Activated T-cell treated with anti-CD3 and anti-CD28 coated beads, Interleukin-2, amount 50 U/mL, for 72 hours (primary cell): ENCODE measurements around the gene LONP2. TPM values are rescaled to one million over a fixed set of nuclear protein-coding genes. Genes with fewer than 3 reads are reported as not detected.
A peak's percentile ranks its signal among the peaks of the same experiment; 100 is the strongest.

Experiments used
- ATAC-seq, 2 donors: fragments of 150-1000 bp; cut with Tn5 transposase; replicated peaks in 1 of 2; 2 replicates each; pipeline ENCODE4 v1.10.0; 2021; ENCODE audit warnings: moderate library complexity in 2 of 2, mild to moderate bottlenecking in 1 of 2
- DNase-seq, 2 donors: peaks; one replicate each; pipeline ENCODE4 v3.0.0; 2021 to 2022; ENCODE audit warnings: mixed read lengths in 1 of 2
- H3K27ac Mint-ChIP-seq: one replicate; pipeline ENCODE4 v1.8.0; 2022; ENCODE audit warnings: mild to moderate bottlenecking, moderate library complexity, mixed read lengths
- H3K27me3 Mint-ChIP-seq: one replicate; pipeline ENCODE4 v1.8.0; 2022; ENCODE audit warnings: low read depth, mixed read lengths
- H3K36me3 Mint-ChIP-seq, 2 donors: one replicate each; pipeline ENCODE4 v1.8.0; 2022; ENCODE audit warnings: mixed read lengths in 2 of 2, mild to moderate bottlenecking in 1 of 2; ENCODE audit not compliant: insufficient read depth in 2 of 2
- H3K4me1 Mint-ChIP-seq: one replicate; pipeline ENCODE4 v1.8.0; 2022; ENCODE audit warnings: low read depth, mixed read lengths
- H3K4me3 Mint-ChIP-seq, 2 donors: one replicate each; pipeline ENCODE4 v1.8.0; 2022; ENCODE audit warnings: mild to moderate bottlenecking in 2 of 2, mixed read lengths in 2 of 2, moderate library complexity in 2 of 2
- H3K9me3 Mint-ChIP-seq, 2 donors: one replicate each; pipeline ENCODE4 v1.8.0; 2022; ENCODE audit warnings: mixed read lengths in 2 of 2
- total RNA-seq, 2 donors: library from RNA; stranded (reverse); gene quantifications; one replicate each; pipeline ENCODE4 v1.2.3, GENCODE V29; 2022

Gene LONP2, protein sequence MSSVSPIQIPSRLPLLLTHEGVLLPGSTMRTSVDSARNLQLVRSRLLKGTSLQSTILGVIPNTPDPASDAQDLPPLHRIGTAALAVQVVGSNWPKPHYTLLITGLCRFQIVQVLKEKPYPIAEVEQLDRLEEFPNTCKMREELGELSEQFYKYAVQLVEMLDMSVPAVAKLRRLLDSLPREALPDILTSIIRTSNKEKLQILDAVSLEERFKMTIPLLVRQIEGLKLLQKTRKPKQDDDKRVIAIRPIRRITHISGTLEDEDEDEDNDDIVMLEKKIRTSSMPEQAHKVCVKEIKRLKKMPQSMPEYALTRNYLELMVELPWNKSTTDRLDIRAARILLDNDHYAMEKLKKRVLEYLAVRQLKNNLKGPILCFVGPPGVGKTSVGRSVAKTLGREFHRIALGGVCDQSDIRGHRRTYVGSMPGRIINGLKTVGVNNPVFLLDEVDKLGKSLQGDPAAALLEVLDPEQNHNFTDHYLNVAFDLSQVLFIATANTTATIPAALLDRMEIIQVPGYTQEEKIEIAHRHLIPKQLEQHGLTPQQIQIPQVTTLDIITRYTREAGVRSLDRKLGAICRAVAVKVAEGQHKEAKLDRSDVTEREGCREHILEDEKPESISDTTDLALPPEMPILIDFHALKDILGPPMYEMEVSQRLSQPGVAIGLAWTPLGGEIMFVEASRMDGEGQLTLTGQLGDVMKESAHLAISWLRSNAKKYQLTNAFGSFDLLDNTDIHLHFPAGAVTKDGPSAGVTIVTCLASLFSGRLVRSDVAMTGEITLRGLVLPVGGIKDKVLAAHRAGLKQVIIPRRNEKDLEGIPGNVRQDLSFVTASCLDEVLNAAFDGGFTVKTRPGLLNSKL
- total RNA-seq = 10 to 100 TPM; 50.8 to 55.3 TPM

DNA sequence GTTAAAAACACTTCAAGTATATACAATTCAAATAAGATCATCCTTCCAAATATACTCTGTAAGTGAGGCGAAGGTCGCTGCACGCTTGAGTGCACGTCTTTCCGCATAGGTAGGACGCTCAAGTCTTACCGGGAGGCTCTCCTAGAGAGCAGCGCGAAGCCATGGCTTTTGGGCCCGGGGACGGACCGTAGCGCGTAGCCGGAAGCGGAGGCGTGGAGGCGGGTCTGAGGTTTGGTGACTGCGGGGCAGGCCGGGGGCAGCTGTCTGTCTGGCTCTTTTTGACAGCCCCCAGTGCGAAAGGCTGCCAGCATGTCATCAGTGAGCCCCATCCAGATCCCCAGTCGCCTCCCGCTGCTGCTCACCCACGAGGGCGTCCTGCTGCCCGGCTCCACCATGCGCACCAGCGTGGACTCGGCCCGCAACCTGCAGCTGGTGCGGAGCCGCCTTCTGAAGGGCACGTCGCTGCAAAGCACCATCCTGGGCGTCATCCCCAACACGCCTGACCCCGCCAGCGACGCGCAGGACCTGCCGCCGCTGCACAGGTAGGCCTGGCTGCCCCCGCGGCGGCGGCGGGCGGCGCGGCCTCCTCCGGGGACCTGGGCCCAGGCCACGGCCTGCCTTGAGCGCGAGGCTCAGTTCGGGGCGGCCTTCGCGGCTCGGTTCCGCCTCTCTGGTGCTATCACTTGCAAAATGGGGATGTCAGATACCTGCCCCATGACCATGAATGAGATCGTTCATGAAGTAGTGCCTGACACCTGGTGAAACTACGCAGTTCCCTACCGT is at the start of gene LONP2:
TSS of gene LONP2 (plus strand) at position 221 of the 783 bp plus-strand sequence. CDS start at position 310, 89 bp downstream.
- DNase-seq (peak; percentile 94 to 95), ATAC-seq (peak; percentile 99)
- Mint-ChIP-seq H3K9me3 (peaks cover 5% of the 10 kb centered on the region in 2 donors), H3K27ac (peak within 1 kb of the TSS; percentile 88), H3K4me3 (peak within 1 kb of the TSS; percentile 90 to 93), H3K36me3 (peaks cover 3 to 9% of the 10 kb centered on the region in 2 donors), H3K4me1 (peaks cover 40% of the 10 kb centered on the region), H3K27me3 (no peaks in the 10 kb centered on the region)

GRCh38 chr16:48194828-48195556 is 49.1 kb upstream of the LONP2 start:
- Mint-ChIP-seq H3K27ac (no peak overlapping the region), H3K36me3 (no peaks in the 10 kb centered on the region), H3K4me1 (no peaks in the 10 kb centered on the region), H3K27me3 (peaks cover 7% of the 10 kb centered on the region), H3K9me3 (peaks cover 0 to 1% of the 10 kb centered on the region in 2 donors), H3K4me3 (no peak overlapping the region)
- no peak for ATAC-seq
- no peak for DNase-seq

- DNase-seq (no peak), ATAC-seq (no peak)
- Mint-ChIP-seq H3K27me3 (peaks cover 7% of the 10 kb centered on the region), H3K9me3 (peaks cover 0 to 1% of the 10 kb centered on the region in 2 donors), H3K4me3 (no peak overlapping the region), H3K27ac (no peak overlapping the region), H3K4me1 (no peaks in the 10 kb centered on the region), H3K36me3 (no peaks in the 10 kb centered on the region)
Measured at GRCh38 chr16:48197294-48197693, 46.8 kb upstream of the LONP2 start.

- H3K4me3 Mint-ChIP-seq = no peak overlapping the region
- peaks cover 20% of the 10 kb centered on the region for H3K27me3 Mint-ChIP-seq
- H3K27ac Mint-ChIP-seq = no peak overlapping the region
- ATAC-seq (no peak), DNase-seq (no peak)
- H3K9me3 Mint-ChIP-seq = peaks cover 0 to 1% of the 10 kb centered on the region in 2 donors
- H3K4me1 Mint-ChIP-seq = no peaks in the 10 kb centered on the region
- no peaks in the 10 kb centered on the region for H3K36me3 Mint-ChIP-seq
Measured at GRCh38 chr16:48201515-48202201, 42.4 kb upstream of the LONP2 start.

GRCh38 chr16:48203974-48204824 is 39.9 kb upstream of the LONP2 start:
- no peak for DNase-seq
- Mint-ChIP-seq H3K27me3 (peaks cover 32% of the 10 kb centered on the region), H3K9me3 (no peaks in the 10 kb centered on the region), H3K27ac (no peak overlapping the region), H3K36me3 (no peaks in the 10 kb centered on the region), H3K4me3 (no peak overlapping the region), H3K4me1 (no peaks in the 10 kb centered on the region)
- ATAC-seq = no peak

DNA sequence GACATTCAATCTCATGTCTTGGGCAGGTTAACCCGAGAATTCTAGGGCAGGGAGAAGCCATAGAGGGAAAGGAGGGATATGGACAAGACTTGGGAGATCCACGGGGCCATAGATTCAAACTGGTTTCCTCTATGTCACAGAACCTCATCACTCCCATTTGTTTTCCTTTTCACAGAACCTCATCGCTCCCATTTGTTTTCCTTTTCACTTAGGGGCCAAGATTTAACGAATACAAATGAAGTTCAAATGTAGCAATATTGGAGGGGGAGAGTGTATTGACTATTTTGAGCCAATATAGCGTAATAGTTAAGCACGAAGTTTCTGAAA is 39.3 kb upstream of the LONP2 start:
- H3K27ac Mint-ChIP-seq = no peak overlapping the region
- H3K9me3 Mint-ChIP-seq = no peaks in the 10 kb centered on the region
- no peaks in the 10 kb centered on the region for H3K36me3 Mint-ChIP-seq
- no peaks in the 10 kb centered on the region for H3K4me1 Mint-ChIP-seq
- peaks cover 32% of the 10 kb centered on the region for H3K27me3 Mint-ChIP-seq
- DNase-seq (no peak), ATAC-seq (no peak)
- no peak overlapping the region for H3K4me3 Mint-ChIP-seq

- DNase-seq (peak; percentile 2 to 17), ATAC-seq (peak; percentile 62 to 93)
- H3K27ac Mint-ChIP-seq = peak overlapping the region; percentile 8
- H3K4me3 Mint-ChIP-seq = no peak overlapping the region
- H3K36me3 Mint-ChIP-seq = no peaks in the 10 kb centered on the region
- H3K9me3 Mint-ChIP-seq = no peaks in the 10 kb centered on the region
- peaks cover 32% of the 10 kb centered on the region for H3K27me3 Mint-ChIP-seq
- H3K4me1 Mint-ChIP-seq = no peaks in the 10 kb centered on the region
Measured at GRCh38 chr16:48206594-48207242, 37.4 kb upstream of the LONP2 start.

GRCh38 chr16:48210747-48211146 is 33.4 kb upstream of the LONP2 start:
- H3K27ac Mint-ChIP-seq = no peak overlapping the region
- no peak for ATAC-seq
- no peak overlapping the region for H3K4me3 Mint-ChIP-seq

DNA sequence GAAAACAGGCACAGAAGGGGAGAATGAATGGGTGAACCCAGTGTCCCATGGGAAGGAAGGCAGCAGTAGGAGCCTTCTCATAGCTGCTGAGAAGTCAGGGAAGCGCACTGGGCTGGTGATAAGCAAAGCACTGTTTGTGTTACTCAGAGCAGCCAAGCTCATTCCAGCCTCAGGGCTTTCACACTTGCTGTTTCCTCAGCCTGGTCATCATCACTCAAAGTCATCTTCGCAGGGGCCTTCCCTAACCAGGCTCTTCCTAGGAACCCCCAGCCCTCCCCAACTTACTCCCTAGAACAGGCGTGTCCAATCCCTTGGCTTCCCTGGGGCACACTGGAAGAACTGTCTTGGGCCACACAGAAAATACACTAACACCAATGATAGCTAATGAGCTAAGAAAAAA is 32.1 kb upstream of the LONP2 start:
- no peaks in the 10 kb centered on the region for H3K9me3 Mint-ChIP-seq
- DNase-seq = no peak
- H3K36me3 Mint-ChIP-seq = no peaks in the 10 kb centered on the region
- H3K27me3 Mint-ChIP-seq = peaks cover 15% of the 10 kb centered on the region
- H3K27ac Mint-ChIP-seq = no peak overlapping the region
- ATAC-seq = no peak
- no peak overlapping the region for H3K4me3 Mint-ChIP-seq
- no peaks in the 10 kb centered on the region for H3K4me1 Mint-ChIP-seq

More at GRCh38 chr16:48210747-48211146, 33.4 kb upstream of the LONP2 start:
- peaks cover 20% of the 10 kb centered on the region for H3K27me3 Mint-ChIP-seq
- no peaks in the 10 kb centered on the region for H3K9me3 Mint-ChIP-seq
- H3K4me1 Mint-ChIP-seq = no peaks in the 10 kb centered on the region
- H3K36me3 Mint-ChIP-seq = no peaks in the 10 kb centered on the region
- DNase-seq = no peak

- H3K27me3 Mint-ChIP-seq = no peaks in the 10 kb centered on the region
- H3K9me3 Mint-ChIP-seq = peaks cover 2 to 3% of the 10 kb centered on the region in 2 donors
Measured at GRCh38 chr16:48215738-48216137, 28.4 kb upstream of the LONP2 start.

DNA sequence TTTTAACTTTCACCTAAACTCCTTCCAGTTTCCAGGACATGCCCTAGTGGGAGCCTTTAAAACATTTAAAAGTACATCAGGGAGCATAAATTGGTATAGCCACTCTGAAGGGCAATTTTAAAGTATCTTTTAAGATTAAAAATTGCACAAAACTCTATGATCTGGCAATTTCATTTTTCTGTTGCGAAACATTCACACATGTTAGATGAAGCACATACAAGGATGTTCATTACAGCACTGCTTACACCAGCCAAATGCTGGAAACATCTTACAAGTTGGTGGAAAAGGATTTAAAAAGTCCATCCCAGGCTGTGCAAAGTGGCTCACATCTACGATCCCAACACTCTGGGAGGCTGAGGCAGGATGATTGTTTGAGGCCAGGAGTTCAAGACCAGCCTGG is 26.4 kb upstream of the LONP2 start:
- peaks cover 0 to 2% of the 10 kb centered on the region in 2 donors for H3K36me3 Mint-ChIP-seq
- no peak overlapping the region for H3K27ac Mint-ChIP-seq
- ATAC-seq (no peak), DNase-seq (no peak)
- peaks cover 2 to 3% of the 10 kb centered on the region in 2 donors for H3K9me3 Mint-ChIP-seq
- no peak overlapping the region for H3K4me3 Mint-ChIP-seq
- no peaks in the 10 kb centered on the region for H3K27me3 Mint-ChIP-seq
- no peaks in the 10 kb centered on the region for H3K4me1 Mint-ChIP-seq

More at GRCh38 chr16:48215738-48216137, 28.4 kb upstream of the LONP2 start:
- DNase-seq (no peak), ATAC-seq (no peak)
- H3K27ac Mint-ChIP-seq = no peak overlapping the region
- H3K4me1 Mint-ChIP-seq = no peaks in the 10 kb centered on the region
- no peak overlapping the region for H3K4me3 Mint-ChIP-seq
- H3K36me3 Mint-ChIP-seq = peaks cover 0 to 2% of the 10 kb centered on the region in 2 donors
